Left ventricle myocardium inferior (tissue), 1 donor: ENCODE data around the gene SMARCAL1. TPM values are rescaled to one million over a fixed set of nuclear protein-coding genes. Genes with fewer than 3 reads are reported as not detected.

Experiments
- DNase-seq: peaks from one replicate; pipeline ENCODE4 v3.0.0-alpha.2; 2020
- H3K27ac ChIP-seq: fragments of 200-600 bp; replicated peaks from 2 replicates; pipeline ENCODE4 v1.8.0; 2021
- H3K27me3 ChIP-seq: fragments of 200-600 bp; 2 replicates; pipeline ENCODE4 v1.8.0; 2021; ENCODE audit warnings: low read depth
- H3K36me3 ChIP-seq: fragments of 200-600 bp; 2 replicates; pipeline ENCODE4 v1.8.0; 2021
- H3K4me1 ChIP-seq: fragments of 200-600 bp; 2 replicates; pipeline ENCODE4 v1.8.0; 2021
- H3K4me3 ChIP-seq: fragments of 200-600 bp; 2 replicates; pipeline ENCODE4 v1.8.0; 2021; ENCODE audit warnings: mild to moderate bottlenecking, moderate library complexity
- H3K9me3 ChIP-seq: fragments of 200-600 bp; replicated peaks from 2 replicates; pipeline ENCODE4 v1.8.0; 2021
- intact Hi-C: fragments of 100-400 bp; cut with micrococcal nuclease; formaldehyde crosslinking; loops from one replicate; pipeline ENCODE4 v1.11.0; 2022
- total RNA-seq: library from RNA; stranded (reverse); fragmentation: NEBNext Ultra II Directional; extraction: Animal tissue kit (Norgen Biotek cat#: 25700); gene quantifications from one replicate; pipeline ENCODE4 v1.2.1, GENCODE V29; 2021
- TF ChIP-seq, protein P1 (sequence below): fragments of 200-600 bp; IDR thresholded peaks from 2 replicates; pipeline ENCODE4 v1.8.0; 2021; ENCODE audit warnings: antibody characterized with exemption, mild to moderate bottlenecking, borderline replicate concordance
- donor health status: DM: no; HTN: yes; CAD: no; lungs with severe emphysema.

Gene SMARCAL1
- total RNA-seq, 1 donor from 2014 or later = 7.5 TPM

DNA sequence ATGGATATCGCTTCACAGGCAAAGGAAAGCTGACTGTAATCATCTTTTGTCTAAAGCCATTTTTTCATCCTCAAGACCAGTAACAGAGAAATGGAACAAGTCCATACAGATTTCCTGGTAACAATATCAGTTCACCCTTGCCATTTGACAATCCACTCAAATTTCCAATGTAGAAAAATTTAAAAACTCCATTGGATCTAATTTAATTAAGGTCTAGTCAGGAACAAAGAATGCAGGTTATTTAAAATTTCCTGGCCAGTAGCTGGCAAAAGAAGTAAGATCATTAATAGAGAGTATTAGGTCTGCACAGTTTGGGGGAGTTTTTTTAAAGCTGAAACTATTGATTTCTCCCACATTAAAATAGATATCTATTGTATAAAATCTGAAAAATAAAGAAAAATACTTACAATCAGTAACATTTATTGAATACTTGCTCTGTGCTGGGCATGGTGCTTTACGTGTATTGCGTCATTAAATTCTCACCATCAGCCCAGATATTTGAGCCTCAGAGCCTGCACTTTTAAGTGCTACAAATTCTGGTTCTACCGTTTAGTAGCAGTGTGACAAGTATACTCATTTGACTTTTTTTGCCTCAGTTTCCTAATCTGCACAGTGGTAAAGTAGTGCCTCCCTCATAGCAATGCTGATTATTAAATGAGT, 41.8 kb downstream of the SMARCAL1 start:
- TF ChIP-seq, protein P1, sequence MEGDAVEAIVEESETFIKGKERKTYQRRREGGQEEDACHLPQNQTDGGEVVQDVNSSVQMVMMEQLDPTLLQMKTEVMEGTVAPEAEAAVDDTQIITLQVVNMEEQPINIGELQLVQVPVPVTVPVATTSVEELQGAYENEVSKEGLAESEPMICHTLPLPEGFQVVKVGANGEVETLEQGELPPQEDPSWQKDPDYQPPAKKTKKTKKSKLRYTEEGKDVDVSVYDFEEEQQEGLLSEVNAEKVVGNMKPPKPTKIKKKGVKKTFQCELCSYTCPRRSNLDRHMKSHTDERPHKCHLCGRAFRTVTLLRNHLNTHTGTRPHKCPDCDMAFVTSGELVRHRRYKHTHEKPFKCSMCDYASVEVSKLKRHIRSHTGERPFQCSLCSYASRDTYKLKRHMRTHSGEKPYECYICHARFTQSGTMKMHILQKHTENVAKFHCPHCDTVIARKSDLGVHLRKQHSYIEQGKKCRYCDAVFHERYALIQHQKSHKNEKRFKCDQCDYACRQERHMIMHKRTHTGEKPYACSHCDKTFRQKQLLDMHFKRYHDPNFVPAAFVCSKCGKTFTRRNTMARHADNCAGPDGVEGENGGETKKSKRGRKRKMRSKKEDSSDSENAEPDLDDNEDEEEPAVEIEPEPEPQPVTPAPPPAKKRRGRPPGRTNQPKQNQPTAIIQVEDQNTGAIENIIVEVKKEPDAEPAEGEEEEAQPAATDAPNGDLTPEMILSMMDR = no peak
- Histone ChIP-seq H3K27ac (no peak overlapping the region), H3K27me3 (no peaks in the 10 kb centered on the region), H3K36me3 (peaks cover 64% of the 10 kb centered on the region), H3K9me3 (peaks cover 1% of the 10 kb centered on the region), H3K4me1 (peaks cover 14% of the 10 kb centered on the region), H3K4me3 (no peak overlapping the region)
- intact Hi-C loops = no loop called here
- no peak for DNase-seq

DNA sequence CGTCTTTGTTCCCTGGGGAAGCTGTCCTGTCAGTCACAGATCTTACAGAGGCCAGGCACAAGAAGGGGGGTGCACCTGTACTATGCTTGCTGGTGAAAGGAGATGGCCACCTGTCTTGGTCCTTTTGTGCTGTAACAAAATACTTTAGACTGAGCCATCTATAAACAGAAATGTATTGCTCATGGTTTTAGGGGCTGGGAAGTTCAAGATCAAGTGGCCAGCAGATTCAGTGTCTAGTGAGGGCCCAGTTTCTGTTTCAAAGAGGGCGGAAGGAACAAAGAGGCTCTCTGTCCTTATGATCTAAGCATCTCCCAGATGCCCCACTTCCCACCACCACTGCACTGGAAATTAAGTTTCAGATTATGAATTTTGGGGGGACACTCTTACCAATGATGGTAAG, 50.9 kb downstream of the SMARCAL1 start:
- Histone ChIP-seq H3K4me3 (no peak overlapping the region), H3K4me1 (no peaks in the 10 kb centered on the region), H3K9me3 (no peaks in the 10 kb centered on the region), H3K27ac (peak overlapping the region; percentile 75), H3K36me3 (peaks cover 24% of the 10 kb centered on the region), H3K27me3 (no peaks in the 10 kb centered on the region)
- intact Hi-C loops = no loop called here
- TF ChIP-seq, protein P1 = no peak
- no peak for DNase-seq

DNA sequence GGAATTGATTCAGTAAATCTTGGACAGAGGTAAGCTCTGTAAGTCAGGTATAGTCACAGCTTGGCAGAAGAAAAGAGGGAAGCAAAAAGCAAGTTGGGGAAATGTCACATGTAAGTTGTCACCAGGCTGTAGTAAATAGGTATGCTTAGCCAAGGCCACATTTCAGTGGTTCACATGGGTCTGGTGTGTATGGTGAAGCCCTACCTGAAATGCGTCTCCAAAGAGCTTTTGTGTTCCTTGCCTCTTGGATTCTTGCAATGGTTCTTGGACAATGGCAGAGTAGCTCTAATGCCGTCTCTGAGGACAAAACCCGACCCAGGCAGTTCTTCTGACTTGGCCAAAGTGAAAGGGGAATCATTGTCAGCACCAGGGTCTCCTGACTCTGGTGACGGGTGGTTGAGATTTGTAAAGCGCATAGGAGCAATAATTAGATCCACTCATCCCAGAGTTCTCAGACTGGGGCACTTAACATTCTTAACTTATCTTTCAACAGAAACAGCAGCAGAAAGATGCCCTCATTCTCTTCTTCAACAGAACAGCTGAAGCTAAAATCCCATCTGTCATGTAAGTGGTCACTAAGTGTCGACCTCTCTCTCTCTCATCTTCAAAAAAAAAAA, 51.9 kb downstream of the SMARCAL1 start:
- TF ChIP-seq, protein P1 = no peak

DNA sequence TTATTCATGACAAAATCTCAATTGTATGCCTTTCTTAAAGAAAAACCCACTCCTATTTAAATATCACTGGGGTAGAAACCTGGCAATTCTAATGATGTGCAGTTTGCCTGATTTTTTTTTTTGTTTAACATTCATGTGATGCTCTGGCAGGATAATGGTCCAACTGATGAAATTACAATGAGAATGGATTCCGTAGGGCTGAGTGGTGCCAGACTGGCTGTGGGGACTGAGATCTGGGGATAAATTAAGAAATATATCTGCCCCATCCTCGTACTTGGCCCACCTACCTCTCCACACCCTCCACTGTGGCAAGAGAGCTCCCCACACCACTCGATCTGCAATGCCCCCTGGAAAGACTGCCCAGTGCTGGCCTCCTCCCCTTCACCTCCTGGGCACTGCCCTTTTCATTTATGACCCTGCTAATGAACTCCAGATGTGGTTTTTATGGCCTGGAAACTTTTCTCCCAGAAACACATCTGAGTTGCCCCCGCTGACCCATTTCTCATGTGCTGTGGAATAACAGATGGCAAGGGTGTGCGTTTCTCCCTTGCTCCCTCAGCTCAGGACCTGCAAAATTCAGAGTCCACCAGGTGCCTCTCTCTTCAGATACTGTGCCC, 53.4 kb downstream of the SMARCAL1 start:
- Histone ChIP-seq H3K27me3 (no peaks in the 10 kb centered on the region), H3K4me3 (no peak overlapping the region), H3K36me3 (peaks cover 36% of the 10 kb centered on the region), H3K4me1 (no peaks in the 10 kb centered on the region), H3K27ac (no peak overlapping the region), H3K9me3 (no peaks in the 10 kb centered on the region)
- TF ChIP-seq, protein P1 = no peak
- no peak for DNase-seq
- intact Hi-C loops = no loop called here

More for the DNA sequence above, 51.9 kb downstream of the SMARCAL1 start:
- intact Hi-C loops = no loop called here
- H3K36me3 ChIP-seq = peaks cover 29% of the 10 kb centered on the region
- no peaks in the 10 kb centered on the region for H3K4me1 ChIP-seq
- H3K27me3 ChIP-seq = no peaks in the 10 kb centered on the region
- peak overlapping the region; percentile 75 for H3K27ac ChIP-seq
- H3K9me3 ChIP-seq = no peaks in the 10 kb centered on the region
- H3K4me3 ChIP-seq = peak overlapping the region; percentile 26
- DNase-seq = no peak

DNA sequence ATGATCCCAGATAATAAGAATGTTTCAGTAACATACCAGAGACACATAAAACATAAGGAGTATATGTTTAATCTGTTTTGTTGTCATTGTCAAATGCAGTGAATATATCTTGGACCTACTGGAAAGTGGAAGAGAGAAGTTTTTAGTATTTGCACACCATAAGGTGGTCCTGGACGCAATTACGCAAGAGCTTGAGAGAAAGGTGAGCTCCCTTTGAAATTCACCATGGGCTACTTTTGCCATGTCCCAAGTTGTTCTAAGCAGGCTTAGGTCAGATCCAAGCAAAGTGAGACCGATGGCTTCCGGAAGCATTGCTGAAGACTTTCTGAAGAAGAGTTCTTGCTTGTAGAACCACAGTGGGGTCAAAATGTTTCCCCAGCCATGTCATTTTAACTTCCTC, 55.6 kb downstream of the SMARCAL1 start:
- DNase-seq = no peak
- no peak overlapping the region for H3K4me3 ChIP-seq
- no peak overlapping the region for H3K27ac ChIP-seq
- no peaks in the 10 kb centered on the region for H3K4me1 ChIP-seq
- peaks cover 49% of the 10 kb centered on the region for H3K36me3 ChIP-seq
- TF ChIP-seq, protein P1 = no peak
- H3K9me3 ChIP-seq = no peaks in the 10 kb centered on the region
- intact Hi-C loops = no loop called here
- no peaks in the 10 kb centered on the region for H3K27me3 ChIP-seq
